Neuronal stem cell (in vitro differentiated cells): Measurements from ENCODE around the gene AP3B2.

Experiments
- DNase-seq: peaks from one replicate; pipeline ENCODE4 v3.0.0-alpha.2; 2013; ENCODE audit warnings: low spot score
- H2AFZ ChIP-seq: one replicate; pipeline ENCODE4 v1.6.1; 2013; ENCODE audit warnings: mild to moderate bottlenecking, low read length, inconsistent platforms
- H2AK5ac ChIP-seq: 2 replicates; pipeline ENCODE4 v1.6.1; 2013; ENCODE audit warnings: low read depth, mild to moderate bottlenecking, inconsistent platforms, low read length, moderate library complexity, mixed read lengths
- H2BK120ac ChIP-seq: 2 replicates; pipeline ENCODE4 v1.6.1; 2013; ENCODE audit warnings: low read depth, mild to moderate bottlenecking, inconsistent platforms, low read length, moderate library complexity, mixed read lengths
- H2BK12ac ChIP-seq: one replicate; pipeline ENCODE4 v1.6.1; 2013; ENCODE audit warnings: low read length, inconsistent platforms
- H2BK15ac ChIP-seq: 2 replicates; pipeline ENCODE4 v1.6.1; 2013; ENCODE audit warnings: mild to moderate bottlenecking, low read length, inconsistent platforms, mixed read lengths
- H2BK5ac ChIP-seq: one replicate; pipeline ENCODE4 v1.6.1; 2013; ENCODE audit warnings: inconsistent platforms, mild to moderate bottlenecking, low read length, moderate library complexity
- H3K14ac ChIP-seq: one replicate; pipeline ENCODE4 v1.6.1; 2013; ENCODE audit warnings: low read length, inconsistent platforms
- H3K18ac ChIP-seq: 2 replicates; pipeline ENCODE4 v1.6.1; 2013; ENCODE audit warnings: low read length, inconsistent platforms
- H3K23ac ChIP-seq: 2 replicates; pipeline ENCODE4 v1.6.1; 2013; ENCODE audit warnings: low read depth, mild to moderate bottlenecking, mixed read lengths, low read length, inconsistent platforms; ENCODE audit not compliant: poor library complexity
- H3K27ac ChIP-seq: replicated peaks from 3 replicates; pipeline ENCODE4 v1.5.1; 2013; ENCODE audit warnings: low read length, inconsistent platforms
- H3K27me3 ChIP-seq, 3 experiments: 2 replicates each; pipeline ENCODE4 v1.6.1; 2013; ENCODE audit warnings: low read length in 3 of 3, mild to moderate bottlenecking in 2 of 3, inconsistent platforms in 1 of 3, low read depth in 1 of 3, mixed read lengths in 1 of 3, moderate library complexity in 1 of 3; ENCODE audit not compliant: control insufficient read depth in 3 of 3, insufficient read depth in 3 of 3
- H3K36me3 ChIP-seq, 2 donors: replicated peaks in 1 of 2; 2 replicates each; pipeline ENCODE4 v1.6.1; 2013; ENCODE audit warnings: low read length in 2 of 2; ENCODE audit not compliant: control insufficient read depth in 2 of 2, insufficient read depth in 2 of 2
- H3K4ac ChIP-seq: 2 replicates; pipeline ENCODE4 v1.6.1; 2013; ENCODE audit warnings: inconsistent platforms, mild to moderate bottlenecking, low read length, moderate library complexity
- H3K4me1 ChIP-seq, 2 donors: 1 replicate in 1 of 2; 2 replicates in 1 of 2; pipeline ENCODE4 v1.6.1; 2013; ENCODE audit warnings: low read length in 2 of 2, low read depth in 1 of 2; ENCODE audit not compliant: control insufficient read depth in 2 of 2, insufficient read depth in 1 of 2
- H3K4me2 ChIP-seq: one replicate; pipeline ENCODE4 v1.6.1; 2013; ENCODE audit warnings: mild to moderate bottlenecking, low read length, inconsistent platforms; ENCODE audit not compliant: insufficient read depth, poor library complexity, severe bottlenecking
- H3K4me3 ChIP-seq, 2 donors: 2 replicates each; pipeline ENCODE4 v1.5.1; 2013; ENCODE audit warnings: low read length in 2 of 2, mild to moderate bottlenecking in 2 of 2, inconsistent platforms in 1 of 2, moderate library complexity in 1 of 2
- H3K79me1 ChIP-seq: one replicate; pipeline ENCODE4 v1.6.1; 2013; ENCODE audit warnings: low read depth, mild to moderate bottlenecking, inconsistent platforms, low read length, moderate library complexity
- H3K9ac ChIP-seq: one replicate; pipeline ENCODE4 v1.6.1; 2013; ENCODE audit warnings: mild to moderate bottlenecking, low read depth, low read length, inconsistent platforms; ENCODE audit not compliant: poor library complexity
- H3K9me3 ChIP-seq, 2 donors: replicated peaks in 1 of 2; 2 replicates each; pipeline versions ENCODE3 to v1.6.1; 2013; ENCODE audit warnings: low read length in 2 of 2, mild to moderate bottlenecking in 2 of 2, inconsistent platforms in 1 of 2, low read depth in 1 of 2, mixed read lengths in 1 of 2, moderate library complexity in 1 of 2; ENCODE audit not compliant: control insufficient read depth in 2 of 2, insufficient read depth in 1 of 2
- H4K8ac ChIP-seq: one replicate; pipeline ENCODE4 v1.6.1; 2013; ENCODE audit warnings: low read depth, mild to moderate bottlenecking, inconsistent platforms, low read length, moderate library complexity
- H4K91ac ChIP-seq: one replicate; pipeline ENCODE4 v1.6.1; 2013; ENCODE audit warnings: low read length, low read depth, mild to moderate bottlenecking, inconsistent platforms; ENCODE audit not compliant: poor library complexity
- WGBS, 2 donors: extraction: QIAGEN DNeasy Blood & Tissue Kit; methylation state at CpG; one replicate each; pipeline ENCODE4 v1.1.7; 2013; ENCODE audit warnings: missing lambda C conversion rate in 2 of 2, mixed read lengths in 1 of 2; ENCODE audit not compliant: insufficient read length in 2 of 2, insufficient replicate concordance in 1 of 2; ENCODE audit errors: extremely low coverage in 2 of 2; 5-methylcytosine and 5-hydroxymethylcytosine counted together

Gene AP3B2

GRCh38 chr15:82613747-82614146 is 95.9 kb downstream of the AP3B2 start:
- WGBS, 2 donors: no CpG with 5 or more reads among the region's 12 CpGs
- Histone ChIP-seq H2BK120ac (no peak overlapping the region), H3K4ac (no peak overlapping the region), H3K27ac (no peak overlapping the region), H4K91ac (no peak overlapping the region), H3K27me3 (peaks cover 0 to 14% (median 0%) of the 10 kb centered on the region in 3 experiments), H2BK5ac (no peak overlapping the region), H3K79me1 (no peaks in the 10 kb centered on the region), H2BK12ac (peak overlapping the region; percentile 41), H3K4me1 (no peaks in the 10 kb centered on the region), H3K9me3 (no peaks in the 10 kb centered on the region), H3K23ac (no peak overlapping the region), H3K36me3 (no peaks in the 10 kb centered on the region), H2BK15ac (no peak overlapping the region), H3K14ac (no peak overlapping the region), H4K8ac (no peak overlapping the region), H2AK5ac (no peak overlapping the region), H3K9ac (no peak overlapping the region), H3K18ac (no peak overlapping the region), H2AFZ (no peak overlapping the region), H3K4me2 (no peak overlapping the region), H3K4me3 (no peak overlapping the region)
- DNase-seq: no peak

- Histone ChIP-seq H3K9me3 (no peaks in the 10 kb centered on the region), H4K91ac (no peak overlapping the region), H2AK5ac (no peak overlapping the region), H3K4me1 (no peaks in the 10 kb centered on the region), H3K4ac (no peak overlapping the region), H3K4me3 (no peak overlapping the region), H2BK15ac (no peak overlapping the region), H3K4me2 (no peak overlapping the region), H3K79me1 (no peaks in the 10 kb centered on the region), H3K18ac (no peak overlapping the region), H3K9ac (no peak overlapping the region), H2BK120ac (no peak overlapping the region), H2BK12ac (no peak overlapping the region), H2BK5ac (no peak overlapping the region), H3K23ac (no peak overlapping the region), H3K36me3 (no peaks in the 10 kb centered on the region), H4K8ac (no peak overlapping the region), H2AFZ (no peak overlapping the region), H3K27me3 (peaks cover 0 to 14% (median 0%) of the 10 kb centered on the region in 3 experiments), H3K27ac (no peak overlapping the region), H3K14ac (no peak overlapping the region)
- no peak for DNase-seq
- no CpG with 5 or more reads among the region's 4 CpGs for WGBS, 2 donors
These were observed 98.3 kb downstream of the AP3B2 start for GRCh38 chr15:82611348-82611747.
